ENCODE data around the gene MS4A18.

Gene MS4A18

DNA sequence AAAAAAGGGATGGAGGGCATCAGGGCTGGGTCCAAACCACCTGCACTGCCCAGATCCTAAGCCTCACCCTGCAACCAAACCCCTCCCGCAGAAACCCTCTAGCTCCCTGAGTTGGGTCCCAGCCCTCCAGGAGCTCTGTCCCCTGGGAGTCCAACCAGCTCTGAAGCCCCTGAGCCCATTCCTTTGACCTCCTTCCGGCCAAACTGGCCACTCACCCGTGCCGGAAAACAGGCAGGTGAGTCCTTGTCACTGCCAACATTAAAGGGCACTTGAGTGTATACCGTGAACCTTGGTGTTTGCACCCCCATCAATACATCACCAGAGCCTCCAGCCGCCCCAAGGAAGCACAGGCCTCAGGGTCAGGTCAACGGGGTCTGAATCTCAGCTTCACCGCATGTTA is 43.7 kb downstream of the MS4A18 start:
- DNase-seq = no peak

DNA sequence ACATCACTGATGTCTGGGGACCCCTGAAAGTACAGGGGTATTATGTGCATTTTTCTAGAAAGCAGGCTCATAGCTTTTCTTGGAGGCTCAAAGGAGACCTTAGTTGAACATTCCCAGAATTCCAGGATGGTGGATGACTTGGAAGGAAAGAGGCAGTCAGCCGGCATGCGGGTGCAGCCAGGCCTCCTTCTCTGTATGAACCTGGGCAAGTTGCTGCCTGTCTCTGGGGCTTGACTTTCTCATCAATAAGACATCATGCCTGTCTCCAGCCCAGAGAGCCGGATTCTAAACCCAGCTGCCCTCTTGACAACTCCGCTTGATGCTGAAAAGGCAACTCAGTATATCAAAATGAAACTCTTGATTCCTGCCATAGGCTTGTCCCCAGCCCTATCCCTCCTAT is 44.8 kb downstream of the MS4A18 start:
- no peak for DNase-seq

DNA sequence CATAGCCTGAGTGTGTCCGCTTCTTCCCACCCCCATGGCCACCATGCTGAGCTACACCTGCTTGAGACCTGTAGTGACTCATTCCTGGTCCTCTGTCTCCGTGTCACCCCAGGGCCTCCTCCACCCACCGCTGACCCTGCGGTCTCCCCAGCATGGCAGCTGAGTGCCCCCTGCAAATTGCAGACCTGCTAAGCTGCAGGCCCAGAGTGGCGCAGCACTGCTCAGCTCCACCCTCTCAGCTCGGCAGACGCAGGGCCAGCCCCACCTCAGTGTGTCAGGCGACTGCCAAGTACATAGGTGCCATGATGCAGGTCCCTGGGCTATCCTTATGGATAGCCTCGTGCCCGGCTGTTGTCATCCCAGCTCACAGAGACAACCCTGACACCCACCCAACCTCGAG is 45.3 kb downstream of the MS4A18 start:
- no peak for DNase-seq

DNA sequence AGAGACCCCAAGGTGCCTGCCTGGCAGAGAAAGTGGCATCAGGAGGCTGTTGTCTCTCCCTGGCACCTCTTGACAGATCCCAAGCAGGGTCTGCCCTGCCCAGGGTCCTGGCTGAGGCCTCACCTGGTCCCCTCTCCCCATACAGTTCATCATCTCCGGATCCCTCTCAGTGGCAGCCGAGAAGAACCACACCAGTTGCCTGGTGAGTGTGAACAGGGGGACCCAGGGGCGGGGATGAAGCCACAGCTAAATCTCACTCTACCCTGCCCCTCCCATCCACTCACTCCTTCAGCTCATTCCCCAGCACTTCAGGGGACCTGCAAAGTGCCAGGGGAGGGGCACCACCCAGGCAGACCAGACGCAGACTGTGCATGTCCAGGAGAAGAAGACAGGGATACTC is 46.6 kb downstream of the MS4A18 start:
- no peak for DNase-seq

DNA sequence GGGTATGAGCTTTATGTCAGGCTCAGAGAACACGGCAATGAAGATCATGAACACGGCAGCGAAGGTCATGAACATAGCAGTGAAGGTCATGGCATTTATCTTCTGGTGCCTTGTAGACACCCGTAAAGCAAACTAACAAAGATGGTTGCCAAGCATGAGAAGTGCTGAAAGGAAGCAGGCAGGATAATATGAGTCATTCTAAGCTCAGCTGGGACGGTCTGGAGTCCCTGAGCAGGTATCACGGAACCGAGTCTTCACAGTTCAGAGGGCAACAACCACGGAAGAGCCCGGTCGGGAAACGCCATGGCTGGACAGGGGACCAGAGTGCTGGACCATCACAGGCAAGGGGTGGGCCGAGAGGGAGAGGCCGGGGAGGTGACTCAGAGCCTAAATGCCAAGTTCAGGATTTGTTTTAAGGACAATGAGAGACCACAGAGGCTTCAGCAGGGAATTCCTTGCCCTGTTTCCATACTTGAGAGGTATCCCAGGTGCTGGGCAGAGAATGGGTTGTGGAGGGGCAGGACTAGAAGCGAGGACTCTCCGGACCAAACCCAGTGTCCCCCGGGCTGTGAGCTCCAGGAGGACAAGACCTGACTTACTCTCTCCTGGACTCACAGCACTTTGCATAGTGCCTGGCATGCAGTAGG is 47.5 kb downstream of the MS4A18 start:
- DNase-seq = no peak

DNA sequence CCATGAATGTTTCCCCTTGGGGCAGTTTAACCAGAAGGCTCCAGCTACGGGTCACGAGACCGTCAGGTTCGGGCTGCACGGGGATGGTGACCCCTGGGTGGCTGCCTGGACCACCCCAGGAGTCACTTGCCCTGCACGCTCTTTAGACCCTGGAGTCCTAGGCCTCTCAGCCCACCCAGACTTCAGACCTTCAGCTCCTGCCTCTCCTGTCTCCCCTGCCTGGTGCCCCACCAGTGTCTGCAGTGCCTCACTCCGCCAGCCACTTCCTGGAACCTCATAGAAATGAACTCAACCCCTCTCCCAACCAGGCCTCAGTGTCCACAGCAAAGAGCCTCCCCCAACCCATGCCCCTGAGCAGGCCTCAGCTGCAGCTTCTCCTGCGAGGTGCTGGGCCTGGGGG is 48.1 kb downstream of the MS4A18 start:
- DNase-seq = no peak

DNA sequence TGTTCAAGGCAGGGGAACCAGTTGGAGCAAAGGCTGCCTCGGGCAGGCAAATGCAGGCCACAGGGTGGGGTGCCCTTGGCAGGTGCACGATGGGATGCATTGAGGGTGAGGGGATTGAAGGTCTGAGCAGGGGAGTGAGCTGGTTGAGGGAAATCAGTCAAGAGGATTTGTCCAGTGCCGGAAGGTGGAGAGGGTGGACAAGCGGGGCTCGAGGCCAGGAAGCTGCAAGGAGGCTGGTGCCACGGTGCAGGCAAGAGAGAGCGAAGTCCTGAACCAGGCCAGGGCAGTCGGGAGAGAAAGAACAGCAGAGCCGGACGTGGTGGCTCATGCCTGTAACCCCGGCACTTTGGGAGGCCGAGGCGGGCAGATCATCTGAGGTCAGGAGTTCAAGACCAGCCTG is 50.2 kb downstream of the MS4A18 start:
- DNase-seq = no peak

DNA sequence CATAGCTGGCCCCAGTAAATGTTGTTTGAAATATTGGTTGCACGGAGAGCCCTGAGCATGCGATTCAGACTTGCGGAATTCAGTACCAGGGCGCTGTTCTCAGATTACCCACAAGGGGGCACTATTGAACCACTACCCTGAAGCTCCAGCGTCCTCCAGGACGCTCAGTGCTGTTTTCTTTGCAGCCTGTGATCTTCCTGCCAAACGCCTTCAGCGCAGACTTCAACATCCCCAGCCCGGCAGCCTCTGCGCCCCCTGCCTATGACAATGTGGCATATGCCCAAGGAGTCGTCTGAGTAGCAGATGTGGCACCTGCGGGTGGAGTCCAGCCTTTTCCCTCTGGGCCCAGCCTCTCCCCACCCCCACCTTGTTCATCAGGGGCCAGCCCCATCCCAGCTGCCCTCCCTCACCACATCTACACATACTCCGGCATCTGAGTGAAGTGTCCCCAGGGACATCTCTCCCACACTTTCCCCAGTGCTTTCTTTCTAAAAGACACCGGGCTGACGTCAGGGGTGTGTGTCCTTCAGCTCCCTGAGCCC is 51.0 kb downstream of the MS4A18 start:
- peak; percentile 85 for DNase-seq

DNA sequence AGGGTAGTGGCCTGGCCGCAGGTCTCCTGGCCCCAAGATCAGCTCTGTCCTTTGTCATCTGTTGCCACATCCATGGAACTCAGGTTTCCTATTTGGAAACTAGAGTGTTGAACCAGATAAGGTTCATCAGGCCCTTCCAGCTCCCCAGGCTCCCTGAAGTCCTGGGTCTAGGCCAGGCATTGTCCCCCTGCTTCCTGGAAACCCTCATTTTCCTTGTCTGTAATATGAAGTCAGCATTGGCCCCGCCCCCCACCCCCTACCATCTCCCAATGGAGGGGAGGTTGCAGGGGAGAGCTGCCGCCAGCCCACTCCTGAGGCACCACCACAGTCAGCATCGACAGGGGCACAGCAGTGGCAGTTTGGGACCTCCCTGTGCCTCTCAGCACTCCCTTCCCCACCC is 51.6 kb downstream of the MS4A18 start:
- DNase-seq = no peak

DNA sequence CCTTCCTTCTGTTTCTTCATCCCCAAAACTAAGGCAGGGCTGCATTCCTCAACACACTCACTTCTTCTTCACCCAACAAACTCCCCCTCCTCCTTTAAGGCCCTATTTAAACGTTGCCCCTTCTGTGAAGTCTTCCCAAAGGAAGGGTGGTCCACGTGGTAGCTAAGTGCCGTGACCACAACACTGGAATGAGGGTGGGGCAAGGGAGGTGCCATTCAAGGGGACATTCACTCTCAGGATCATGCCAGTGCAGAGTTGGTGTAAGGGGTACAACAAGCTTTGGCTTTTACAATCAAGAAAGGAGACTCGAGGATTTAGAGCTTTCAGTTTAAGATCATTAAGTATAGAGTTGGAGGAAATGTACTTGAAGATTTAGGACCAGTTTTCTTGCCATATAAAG is 52.6 kb downstream of the MS4A18 start:
- no peak for DNase-seq

DNA sequence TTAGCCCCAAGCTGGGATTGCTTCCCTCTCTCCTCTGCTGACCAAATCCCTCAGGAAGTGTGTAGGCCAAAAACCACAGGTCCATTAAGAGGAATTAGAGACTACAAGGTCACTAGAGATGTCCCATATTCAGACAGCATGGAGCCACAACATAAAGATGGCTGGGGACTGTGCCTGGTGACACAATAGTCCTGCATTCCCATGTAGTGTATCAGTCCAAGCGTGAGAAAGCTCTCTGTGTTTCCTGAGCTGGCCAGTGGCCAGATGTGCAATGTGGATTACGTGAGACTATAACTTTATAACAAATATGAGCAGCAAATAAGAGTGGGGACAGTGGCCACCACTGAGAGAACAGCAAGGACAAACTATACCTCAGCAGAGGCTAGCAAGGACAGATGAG is 53.1 kb downstream of the MS4A18 start:
- DNase-seq = peak; percentile 84

DNA sequence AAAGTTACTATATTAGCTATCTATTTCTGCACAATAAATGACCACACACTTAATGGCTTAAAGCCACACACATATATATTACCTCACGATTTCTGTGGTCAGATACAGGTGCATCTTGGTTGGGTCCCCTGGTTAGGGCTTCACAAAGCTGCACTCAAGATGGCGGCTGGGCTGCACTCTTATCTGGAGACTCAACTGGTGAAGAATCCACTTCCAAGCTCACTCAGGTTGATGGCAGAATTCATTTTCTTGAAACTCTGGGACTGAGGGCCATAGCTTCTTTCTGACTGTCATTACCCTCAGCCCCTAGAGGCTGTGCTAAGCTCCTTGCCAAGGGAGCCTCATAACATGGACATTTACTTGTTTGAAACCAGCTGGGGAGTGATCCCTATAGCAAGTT is 55.5 kb downstream of the MS4A18 start:
- no peak for DNase-seq

DNA sequence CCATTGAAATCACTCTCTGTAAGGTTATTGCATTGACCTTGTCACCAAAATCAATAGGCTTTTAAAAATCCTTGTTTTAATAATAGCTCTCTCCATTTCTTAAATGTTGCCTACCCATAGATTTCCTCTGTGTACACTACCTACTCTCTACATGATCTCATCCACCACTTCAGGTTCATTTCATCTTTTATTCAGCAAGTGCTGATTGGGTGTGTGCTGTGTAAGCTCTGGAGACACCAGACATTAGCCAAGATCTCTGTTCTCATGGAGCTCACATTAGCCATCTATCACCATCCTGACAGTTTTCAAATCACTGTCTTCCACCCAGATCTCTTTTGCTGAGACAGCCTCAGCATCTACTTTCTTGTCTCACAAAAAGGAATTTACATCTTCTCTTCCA is 56.3 kb downstream of the MS4A18 start:
- DNase-seq = no peak

DNA sequence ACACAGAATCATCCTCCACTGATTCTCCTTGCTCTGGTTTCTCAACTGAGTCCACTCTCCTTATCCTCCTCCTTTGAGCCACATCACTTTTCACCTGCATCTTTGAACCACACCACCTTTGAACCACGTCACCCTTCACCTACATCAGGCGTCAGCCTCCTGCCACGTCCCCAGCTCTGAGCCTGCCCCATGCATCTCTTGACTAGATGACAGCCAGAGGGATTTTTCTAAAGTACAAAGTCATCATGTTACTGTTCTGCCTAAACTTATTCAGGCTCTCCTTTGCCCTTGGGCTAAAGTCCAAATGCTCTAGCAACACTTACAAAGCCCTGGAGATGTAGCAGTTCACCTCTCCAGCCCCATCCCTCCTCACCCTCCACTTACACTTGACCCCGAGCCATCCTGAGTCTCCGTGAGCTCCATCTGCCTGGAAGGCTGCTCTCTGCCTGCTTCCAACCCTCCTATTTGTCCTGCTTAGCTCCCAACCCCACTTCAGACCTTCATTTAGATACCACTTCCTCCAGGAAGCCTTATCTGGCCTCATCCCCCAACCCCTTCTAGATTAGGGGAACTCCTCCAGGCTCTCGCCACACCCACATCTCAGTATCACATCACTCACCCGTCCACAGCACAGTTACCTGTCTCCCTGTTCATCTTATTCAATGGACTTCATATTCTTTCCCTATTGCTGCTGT is 56.9 kb downstream of the MS4A18 start:
- no peak for DNase-seq

DNA sequence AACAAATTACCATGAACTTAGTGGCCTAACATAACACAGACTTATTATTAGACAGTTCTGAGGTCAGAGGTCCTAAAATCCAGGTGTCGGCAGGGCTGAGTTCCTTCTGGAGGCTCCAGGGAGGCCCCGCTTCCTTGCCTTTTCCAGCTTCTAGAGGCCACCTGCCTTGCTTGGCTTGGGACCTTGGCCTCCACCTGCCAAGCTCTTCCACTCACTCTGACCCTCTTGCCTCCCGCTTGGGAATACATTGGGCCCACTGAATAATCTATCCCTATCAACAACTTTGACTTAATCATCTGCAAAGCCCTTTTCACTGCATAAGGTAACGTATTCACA is 57.4 kb downstream of the MS4A18 start:
- no peak for DNase-seq

DNA sequence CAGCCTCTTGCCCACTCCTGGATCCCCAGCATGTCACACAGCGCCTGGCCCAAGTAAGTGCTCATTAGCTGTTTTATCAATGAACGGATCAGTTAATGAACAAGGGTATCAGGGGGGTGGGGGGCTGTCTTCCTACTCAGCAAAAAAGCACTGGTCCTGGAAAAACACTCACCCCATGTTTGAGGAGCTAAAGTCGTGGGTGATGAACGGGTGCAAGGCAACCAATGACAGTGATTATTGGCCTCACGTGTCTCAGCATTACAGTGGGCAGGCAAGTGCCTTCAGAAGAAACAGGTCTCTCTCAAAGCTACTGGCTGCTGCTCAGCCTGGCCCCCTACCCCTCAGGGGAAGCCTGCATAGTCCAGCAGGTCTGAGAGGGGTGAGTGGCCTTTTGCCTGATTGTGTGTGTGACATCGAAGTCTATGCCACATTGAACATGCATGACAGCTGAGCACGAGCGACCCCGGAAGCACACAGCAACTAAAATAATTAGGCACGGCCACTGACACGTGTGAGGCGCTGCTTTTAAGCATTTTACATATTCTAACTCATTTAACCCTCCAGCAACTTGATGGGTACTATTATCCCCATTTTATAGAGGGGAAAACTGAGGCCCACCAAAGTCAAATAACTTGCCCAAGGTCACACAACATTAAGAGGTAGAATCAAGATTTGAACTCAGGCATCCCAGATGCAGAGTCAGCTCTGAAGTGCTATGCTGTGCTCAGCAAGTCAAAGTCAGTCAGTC is 58.0 kb downstream of the MS4A18 start:
- no peak for DNase-seq

DNA sequence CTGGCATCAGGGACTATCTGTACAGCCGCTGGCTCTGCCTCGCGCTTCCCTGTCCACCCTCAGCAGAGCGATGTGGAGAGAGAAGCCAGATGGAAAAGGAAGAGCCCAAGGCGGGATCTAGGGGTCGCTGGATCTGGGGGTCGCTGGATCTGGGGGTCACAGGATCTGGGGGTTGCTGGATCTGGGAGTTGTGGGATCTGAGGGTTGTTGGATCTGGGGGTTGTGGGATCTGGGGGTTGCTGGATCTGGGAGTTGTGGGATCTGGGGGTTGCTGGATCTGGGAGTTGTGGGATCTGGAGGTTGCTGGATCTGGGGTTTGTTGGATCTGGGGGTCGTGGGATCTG is 58.6 kb downstream of the MS4A18 start:
- DNase-seq = no peak

DNA sequence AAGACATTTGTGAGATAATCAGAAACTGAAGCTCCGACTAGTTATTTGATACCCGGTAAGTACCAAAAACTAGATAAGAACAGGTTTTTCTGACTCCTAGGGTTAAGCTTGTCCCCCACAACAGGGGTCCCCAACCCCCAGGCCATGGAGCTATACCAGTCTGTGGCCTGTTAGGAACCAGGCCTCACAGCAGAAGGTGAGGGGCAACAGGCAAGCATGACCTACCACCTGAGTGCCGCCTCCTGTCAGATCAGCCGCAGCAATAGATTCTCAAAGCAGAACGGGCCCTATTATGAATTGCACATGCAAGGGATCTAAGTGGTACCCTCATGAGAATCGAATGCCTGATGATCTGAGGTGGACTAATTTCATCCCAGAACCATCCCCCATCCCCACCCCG is 59.4 kb downstream of the MS4A18 start:
- no peak for DNase-seq

DNA sequence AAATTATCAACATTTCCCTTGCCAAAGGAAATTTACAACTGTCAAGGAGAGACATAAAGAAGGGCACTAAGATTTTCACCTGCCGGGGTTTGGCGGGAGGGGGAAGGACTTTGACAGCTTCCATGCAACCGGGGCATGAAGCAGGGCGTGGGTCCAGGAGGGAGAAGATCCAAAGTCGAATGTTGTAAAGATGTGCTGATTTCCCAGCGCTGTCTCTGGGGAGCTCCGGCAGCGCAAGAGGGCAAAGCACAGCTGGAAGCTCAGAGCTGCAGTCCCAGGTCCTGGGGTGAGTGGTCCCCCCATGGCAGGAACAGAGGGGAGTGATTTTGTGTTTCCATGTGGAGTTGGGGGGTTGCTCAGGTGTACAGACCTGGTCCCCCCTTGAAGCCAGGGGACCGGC is 60.6 kb downstream of the MS4A18 start, which contains the start of gene MS4A10:
Gene MS4A10 (plus strand): TSS at position 198 of the 400 bp plus-strand sequence. CDS start 5,003 bp downstream, outside the sequence.
- DNase-seq = no peak

DNA sequence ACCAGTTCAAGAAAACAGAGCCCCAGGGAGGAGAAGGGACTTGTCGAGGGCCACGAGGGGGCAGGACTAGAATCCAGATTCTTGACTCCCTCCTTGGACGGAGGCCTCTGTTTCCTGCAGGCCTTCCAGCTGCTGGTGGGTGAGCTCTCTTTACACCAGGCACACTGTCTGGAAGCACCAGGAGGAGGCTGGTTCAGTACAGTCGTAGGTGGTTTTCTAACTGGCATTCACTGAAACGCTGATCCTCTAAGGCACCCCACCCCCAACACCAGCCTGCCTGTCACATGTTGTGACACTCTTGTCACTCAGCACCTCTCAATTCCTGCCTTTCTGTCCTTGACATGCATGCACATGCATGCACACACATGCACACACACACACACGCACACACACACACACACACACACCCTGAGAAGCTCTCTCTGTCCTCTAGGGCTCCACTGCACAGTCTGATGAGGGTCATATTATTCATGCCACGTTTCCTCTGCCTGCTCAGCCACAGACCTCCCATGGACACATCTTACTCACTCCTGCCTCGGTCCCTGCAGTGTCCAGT is 61.4 kb downstream of the MS4A18 start:
- DNase-seq = no peak

DNA sequence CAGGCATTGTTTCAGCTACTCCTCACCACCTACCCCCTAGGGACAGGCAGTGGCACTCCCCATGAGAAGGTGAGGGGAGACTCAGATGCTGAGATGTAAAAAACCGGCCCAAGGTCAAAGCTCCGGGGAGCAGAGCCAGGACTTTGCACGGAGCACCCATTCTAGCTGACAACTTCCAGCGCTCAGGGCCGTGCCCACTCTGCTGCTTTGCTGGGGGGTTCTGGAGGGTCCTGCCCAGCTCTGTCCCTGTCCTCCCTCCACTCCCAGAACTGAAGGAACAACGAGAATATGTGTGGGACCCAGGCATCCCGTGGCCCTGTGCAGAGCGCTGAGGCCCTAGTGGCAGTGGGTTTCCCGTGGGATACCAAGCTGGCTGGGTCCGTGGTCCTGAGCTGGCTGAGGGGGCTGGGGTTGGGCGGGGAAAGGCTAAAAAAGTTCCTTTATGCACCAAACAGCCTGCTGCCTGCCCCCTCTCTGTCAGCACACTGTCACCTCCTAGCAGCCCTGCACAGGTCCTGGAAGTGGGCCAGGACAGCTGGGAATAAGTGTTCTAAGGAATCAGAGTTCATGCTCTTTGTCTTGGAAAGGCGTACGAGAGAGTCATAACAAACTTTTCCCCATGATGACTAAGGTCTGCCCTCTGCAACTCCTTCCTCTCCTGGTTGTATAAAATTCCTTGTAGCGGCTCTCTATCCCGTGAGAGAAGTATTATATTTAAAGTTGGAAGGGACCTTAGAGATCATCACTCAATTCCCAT is 62.5 kb downstream of the MS4A18 start:
- DNase-seq = peak; percentile 58

DNA sequence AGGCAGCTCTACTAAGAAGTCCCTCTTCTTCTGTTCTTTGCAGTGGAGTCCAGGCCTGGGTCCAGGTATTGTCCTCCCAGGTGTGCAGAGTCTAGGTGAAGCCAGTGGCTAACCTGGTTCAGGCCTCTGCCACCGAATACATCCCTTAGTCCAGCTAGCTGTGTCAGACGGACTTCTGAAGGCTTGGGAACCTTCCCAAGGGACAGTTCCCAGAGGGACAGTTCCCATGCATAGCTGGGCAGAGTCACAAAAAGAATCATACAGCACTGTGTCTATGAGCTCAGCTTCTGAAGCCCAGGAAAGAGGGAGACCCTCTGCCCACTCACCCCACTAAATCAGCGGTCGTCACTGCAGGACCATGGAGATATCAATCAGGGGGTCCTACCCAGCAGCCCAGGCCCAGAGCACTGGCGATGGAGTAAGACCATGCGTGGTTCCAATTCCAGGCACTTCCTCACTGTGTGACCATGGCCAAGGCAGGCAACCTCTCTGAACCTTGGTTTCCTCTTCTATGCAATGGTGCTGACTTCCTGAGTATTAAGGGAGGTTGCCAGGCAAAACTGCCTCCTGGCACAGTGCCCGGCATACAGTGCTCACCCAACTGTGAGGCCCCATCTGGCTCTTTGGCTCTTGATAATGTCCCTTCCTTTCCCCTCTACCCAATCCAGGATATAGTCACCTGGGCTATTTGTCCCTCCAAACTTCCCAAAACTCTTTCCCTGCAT is 64.0 kb downstream of the MS4A18 start:
- no peak for DNase-seq
